SK-N-SH treated with all-trans-retinoic acid at 6 μM for 48 hours (cell line): Measurements from ENCODE around the gene LRRFIP1.

Experiments used
- ATAC-seq: fragments of 200-7000 bp; cut with Tn5 transposase; 3 replicates; pipeline ENCODE4 v1.9.1; 2020; ENCODE audit warnings: mild to moderate bottlenecking, moderate library complexity
- ARNTL ChIP-seq: fragments of 450-650 bp; formaldehyde crosslinking; IDR thresholded peaks from 2 replicates; pipeline ENCODE4 v1.5.0; 2020; ENCODE audit warnings: low read depth, mild to moderate bottlenecking, moderate library complexity, borderline replicate concordance
- BACH2 ChIP-seq: fragments of 250-450 bp; sonication (Bioruptor Pico); IDR thresholded peaks from 2 replicates; pipeline ENCODE4 v1.9.0; 2021; ENCODE audit warnings: mild to moderate bottlenecking, borderline replicate concordance
- CREB5 ChIP-seq: fragments of 250-450 bp; sonication (Bioruptor Pico); IDR thresholded peaks from 2 replicates; pipeline ENCODE4 v1.5.1; 2020; ENCODE audit warnings: low read depth, mild to moderate bottlenecking, moderate library complexity
- CSDC2 ChIP-seq: fragments of 250-450 bp; sonication (Bioruptor Pico); IDR thresholded peaks from 2 replicates; pipeline ENCODE4 v1.5.0; 2020; ENCODE audit warnings: mild to moderate bottlenecking, moderate library complexity
- CSRNP3 ChIP-seq: fragments of 250-450 bp; sonication (Bioruptor Pico); IDR thresholded peaks from 2 replicates; pipeline ENCODE4 v1.5.1; 2021; ENCODE audit warnings: mild to moderate bottlenecking, moderate library complexity
- ESRRG ChIP-seq: fragments of 250-450 bp; sonication (Bioruptor Pico); IDR thresholded peaks from 2 replicates; pipeline ENCODE4 v1.6.1; 2021; ENCODE audit warnings: mild to moderate bottlenecking
- GLIS3 ChIP-seq: fragments of 250-450 bp; sonication (Bioruptor Pico); IDR thresholded peaks from 2 replicates; pipeline ENCODE4 v1.5.0; 2020; ENCODE audit warnings: mild to moderate bottlenecking, moderate library complexity
- PATZ1 ChIP-seq: fragments of 250-450 bp; sonication (Bioruptor Pico); IDR thresholded peaks from 2 replicates; pipeline ENCODE4 v1.8.0; 2020; ENCODE audit warnings: mild to moderate bottlenecking, moderate library complexity, borderline replicate concordance
- POU6F1 ChIP-seq: fragments of 250-450 bp; sonication (Bioruptor Pico); IDR thresholded peaks from 2 replicates; pipeline ENCODE4 v1.8.0; 2021; ENCODE audit warnings: low read depth, mild to moderate bottlenecking, moderate library complexity, borderline replicate concordance
- PPARA ChIP-seq: fragments of 250-450 bp; sonication (Bioruptor Pico); IDR thresholded peaks from 2 replicates; pipeline ENCODE4 v1.5.0; 2020; ENCODE audit warnings: mild to moderate bottlenecking, borderline replicate concordance
- RARB ChIP-seq: fragments of 250-450 bp; sonication (Bioruptor Pico); IDR thresholded peaks from 2 replicates; pipeline ENCODE4 v1.8.0; 2021; ENCODE audit warnings: mild to moderate bottlenecking, moderate library complexity
- TCF4 ChIP-seq: fragments of 250-450 bp; sonication (Bioruptor Pico); IDR thresholded peaks from 2 replicates; pipeline ENCODE4 v1.8.0; 2021; ENCODE audit warnings: mild to moderate bottlenecking, moderate library complexity, borderline replicate concordance
- TOX ChIP-seq: fragments of 250-450 bp; sonication (Bioruptor Pico); IDR thresholded peaks from 2 replicates; pipeline ENCODE4 v1.8.0; 2021; ENCODE audit warnings: mild to moderate bottlenecking, moderate library complexity, borderline replicate concordance
- TSHZ2 ChIP-seq: fragments of 250-450 bp; sonication (Bioruptor Pico); IDR thresholded peaks from 2 replicates; pipeline ENCODE4 v1.5.0; 2020; ENCODE audit warnings: mild to moderate bottlenecking, moderate library complexity
- ZC3H10 ChIP-seq: fragments of 250-450 bp; sonication (Bioruptor Pico); IDR thresholded peaks from 2 replicates; pipeline ENCODE4 v1.5.1; 2021; ENCODE audit warnings: mild to moderate bottlenecking, moderate library complexity
- ZFP3 ChIP-seq: fragments of 250-450 bp; sonication (Bioruptor Pico); IDR thresholded peaks from 2 replicates; pipeline ENCODE4 v1.5.0; 2020; ENCODE audit warnings: mild to moderate bottlenecking, moderate library complexity
- ZFP30 ChIP-seq: fragments of 450-650 bp; formaldehyde crosslinking; IDR thresholded peaks from 2 replicates; pipeline ENCODE4 v1.5.0; 2022; ENCODE audit warnings: mild to moderate bottlenecking, moderate library complexity
- ZNF565 ChIP-seq: fragments of 450-650 bp; formaldehyde crosslinking; conservative IDR thresholded peaks from 2 replicates; pipeline ENCODE4 v1.5.0; 2020; ENCODE audit warnings: low read depth, mild to moderate bottlenecking, moderate library complexity
- ZNF70 ChIP-seq: fragments of 450-650 bp; formaldehyde crosslinking; IDR thresholded peaks from 2 replicates; pipeline ENCODE4 v1.5.0; 2020; ENCODE audit warnings: mild to moderate bottlenecking, moderate library complexity
- ZNF8 ChIP-seq: fragments of 450-650 bp; formaldehyde crosslinking; IDR thresholded peaks from 2 replicates; pipeline ENCODE4 v1.5.0; 2020; ENCODE audit warnings: mild to moderate bottlenecking, moderate library complexity

The LRRFIP1 gene

GRCh38 chr2:237624565-237624964 is 2.8 kb upstream of the LRRFIP1 start (continued):
- no peak for TF ChIP-seq POU6F1 (CRISPR knock-in tag)
- no peak for TF ChIP-seq ZC3H10 (CRISPR knock-in tag)
- TF ChIP-seq GLIS3 (CRISPR knock-in tag), result no peak
- no peak for TF ChIP-seq ESRRG (CRISPR knock-in tag)

- TF ChIP-seq RARB (CRISPR knock-in tag), result no peak
- no peak for TF ChIP-seq TSHZ2 (CRISPR knock-in tag)
- TF ChIP-seq ARNTL (CRISPR knock-in tag), result no peak
- TF ChIP-seq BACH2 (CRISPR knock-in tag), result no peak
- TF ChIP-seq TCF4, result no peak
- no peak for TF ChIP-seq ZNF8 (CRISPR knock-in tag)
- no peak for TF ChIP-seq PPARA (CRISPR knock-in tag)
- TF ChIP-seq CSDC2 (CRISPR knock-in tag), result no peak
- TF ChIP-seq ESRRG (CRISPR knock-in tag), result no peak
- no peak for TF ChIP-seq ZFP3 (CRISPR knock-in tag)
- no peak for TF ChIP-seq ZNF70 (CRISPR knock-in tag)
- TF ChIP-seq CSRNP3 (CRISPR knock-in tag), result no peak
- TF ChIP-seq GLIS3 (CRISPR knock-in tag), result no peak
- no peak for ATAC-seq
Observed at GRCh38 chr2:237625216-237625705, 2.1 kb upstream of the LRRFIP1 start.

GRCh38 chr2:237625777-237626176 is 1.6 kb upstream of the LRRFIP1 start:
- TF ChIP-seq TOX (CRISPR knock-in tag) (no peak), RARB (CRISPR knock-in tag) (no peak), ZNF565 (CRISPR knock-in tag) (no peak), ZC3H10 (CRISPR knock-in tag) (no peak), PATZ1 (CRISPR knock-in tag) (no peak), ESRRG (CRISPR knock-in tag) (no peak), TSHZ2 (CRISPR knock-in tag) (no peak), ZFP30 (CRISPR knock-in tag) (no peak), CREB5 (CRISPR knock-in tag) (no peak), ZFP3 (CRISPR knock-in tag) (no peak), POU6F1 (CRISPR knock-in tag) (no peak), BACH2 (CRISPR knock-in tag) (no peak), ZNF8 (CRISPR knock-in tag) (no peak), ARNTL (CRISPR knock-in tag) (no peak)
- ATAC-seq, result no peak
